Activated T-helper 1 cell treated with Interleukin-2 at 50 U/mL for 16 hours (primary cell): ENCODE data around the gene MSH2.
A peak's percentile ranks its signal among the peaks of the same experiment; 100 is the strongest.

ENCODE experiments used
- DNase-seq: peaks from one replicate; pipeline ENCODE4 v3.0.0-alpha.2; 2020; ENCODE audit warnings: low read depth

MSH2 gene

DNA sequence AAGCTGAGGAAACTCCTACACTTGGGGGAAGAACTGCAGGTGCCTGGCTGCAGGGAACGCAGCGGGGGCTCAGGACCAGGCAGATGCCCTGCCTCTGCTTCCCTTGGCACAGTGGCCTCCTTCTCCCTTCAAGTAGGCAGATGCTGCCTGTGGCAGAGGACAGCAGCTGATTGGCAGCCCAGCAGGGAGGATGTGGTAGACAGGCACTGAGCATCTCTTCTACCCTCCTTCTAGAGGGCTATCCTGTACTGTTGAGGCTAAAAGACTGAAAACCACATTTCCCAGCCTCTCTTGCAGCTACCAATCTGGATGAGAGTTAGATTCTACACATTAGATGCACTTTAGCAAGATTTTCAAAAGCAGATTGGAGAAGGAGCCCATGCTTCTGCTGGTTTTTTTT, 105.7 kb downstream of the MSH2 start:
- DNase-seq: no peak

DNA sequence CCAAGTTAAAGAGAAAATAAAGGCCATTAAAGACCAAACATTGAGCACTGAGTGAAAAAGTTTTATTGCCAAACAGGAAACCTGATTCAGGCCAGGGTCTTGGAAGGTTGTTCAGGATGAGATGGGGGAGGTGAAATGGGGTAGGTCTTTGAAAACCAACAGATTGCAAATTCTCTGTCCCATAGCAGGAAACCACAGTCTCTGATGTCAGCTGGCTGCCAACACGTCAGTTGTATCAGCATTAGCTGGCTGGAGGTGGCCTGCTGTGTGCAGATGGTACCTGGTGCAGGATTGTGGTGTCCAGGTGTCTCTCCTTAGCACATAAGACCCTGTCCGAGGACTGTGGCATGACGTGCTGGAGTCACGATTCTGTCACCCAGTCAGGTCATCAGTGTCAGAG, 106.3 kb downstream of the MSH2 start:
- no peak for DNase-seq

DNA sequence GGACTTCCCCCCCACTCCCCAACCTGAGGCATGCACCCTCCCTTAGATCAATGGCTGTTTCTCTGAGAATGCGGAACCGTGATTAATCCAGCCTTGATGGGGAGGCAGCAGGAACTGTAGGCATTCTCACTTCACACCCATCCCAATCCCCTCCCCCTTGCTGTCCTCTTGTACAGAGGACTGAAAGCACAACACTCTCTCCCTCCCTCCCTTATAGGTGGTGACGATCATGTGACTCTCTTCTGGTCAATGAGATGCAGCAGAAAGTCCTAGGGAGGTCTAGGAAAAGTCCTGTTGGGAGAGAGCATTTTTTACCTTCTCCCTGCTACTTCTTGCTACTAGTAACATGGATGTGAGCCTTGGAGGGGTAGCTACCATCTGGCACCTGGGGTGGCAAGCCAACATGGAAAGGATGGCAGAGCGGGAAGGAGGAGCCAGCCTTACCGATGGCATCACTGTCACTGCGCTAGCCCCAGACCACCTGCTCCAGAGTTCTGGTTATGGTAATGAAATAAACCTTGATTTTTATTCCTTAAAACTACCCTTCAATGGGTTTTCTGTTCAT, 106.9 kb downstream of the MSH2 start:
- DNase-seq: no peak

DNA sequence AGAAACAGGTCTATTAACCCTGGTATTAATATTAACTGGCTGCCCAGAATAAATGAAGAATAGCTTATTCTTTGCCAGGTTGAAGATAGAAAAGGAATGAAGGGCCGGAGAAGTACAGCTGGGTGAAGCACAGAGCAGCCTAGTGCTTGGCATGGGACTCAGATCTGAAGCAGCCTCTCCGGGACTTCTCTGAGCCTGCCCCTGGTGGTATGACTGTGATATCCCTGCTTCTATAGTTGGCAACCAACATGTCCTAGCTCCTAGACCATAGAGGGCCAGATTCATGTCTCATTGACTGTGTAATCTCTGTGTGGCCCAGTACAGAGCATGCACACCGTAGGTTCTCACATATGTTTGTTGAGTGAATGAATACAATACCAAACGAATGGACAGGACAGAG, 107.8 kb downstream of the MSH2 start:
- DNase-seq: no peak

DNA sequence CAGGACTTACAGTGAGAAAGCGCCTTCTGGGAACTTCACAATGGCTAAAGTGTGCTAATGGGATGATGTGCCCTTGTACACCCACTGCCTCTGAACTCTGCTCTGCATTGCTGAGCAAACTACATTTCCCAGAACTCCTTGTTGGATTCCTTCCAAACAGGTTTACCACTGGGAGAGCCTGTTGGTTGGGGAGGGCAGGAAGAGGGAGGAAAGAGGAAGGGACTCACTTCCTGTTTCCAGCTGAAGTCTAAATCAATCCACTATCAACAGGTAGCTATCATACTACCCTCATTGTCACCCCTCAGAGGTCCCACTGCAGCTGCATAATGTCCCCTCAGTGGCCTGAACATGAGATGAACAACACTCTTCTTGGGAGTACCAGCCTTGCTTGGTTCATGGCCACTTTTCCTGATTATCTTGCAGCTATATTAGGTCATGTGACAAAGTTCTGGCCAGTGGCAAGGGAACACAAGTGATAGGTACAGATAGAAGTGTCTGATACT, 109.7 kb downstream of the MSH2 start:
- DNase-seq: no peak

DNA sequence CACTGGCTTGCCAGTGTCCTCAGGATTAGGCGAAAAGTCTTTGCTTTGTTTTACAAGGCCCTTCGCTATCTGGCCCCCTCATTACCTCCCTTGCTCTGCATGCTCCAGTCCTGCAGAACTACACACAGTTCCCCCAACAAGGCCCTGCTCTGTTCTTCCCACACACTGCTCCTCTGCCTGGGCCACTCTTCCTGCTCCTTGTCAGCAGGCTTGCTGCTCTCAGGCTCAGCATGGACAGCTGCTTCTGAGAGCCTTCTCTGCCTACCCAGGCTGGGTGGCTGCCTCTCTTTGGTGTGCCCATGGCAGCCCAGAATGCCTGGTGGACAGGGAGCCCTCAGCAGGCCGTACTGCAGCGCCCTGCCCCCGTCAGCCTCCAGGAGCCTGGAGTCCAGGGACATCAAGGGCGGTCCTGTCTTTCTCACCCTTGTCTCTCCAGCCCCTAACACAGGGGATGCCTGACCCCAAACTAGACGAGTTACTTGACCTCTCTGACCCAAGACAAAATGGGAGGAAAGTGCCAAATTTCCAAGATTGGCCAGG, 111.1 kb downstream of the MSH2 start:
- no peak for DNase-seq

DNA sequence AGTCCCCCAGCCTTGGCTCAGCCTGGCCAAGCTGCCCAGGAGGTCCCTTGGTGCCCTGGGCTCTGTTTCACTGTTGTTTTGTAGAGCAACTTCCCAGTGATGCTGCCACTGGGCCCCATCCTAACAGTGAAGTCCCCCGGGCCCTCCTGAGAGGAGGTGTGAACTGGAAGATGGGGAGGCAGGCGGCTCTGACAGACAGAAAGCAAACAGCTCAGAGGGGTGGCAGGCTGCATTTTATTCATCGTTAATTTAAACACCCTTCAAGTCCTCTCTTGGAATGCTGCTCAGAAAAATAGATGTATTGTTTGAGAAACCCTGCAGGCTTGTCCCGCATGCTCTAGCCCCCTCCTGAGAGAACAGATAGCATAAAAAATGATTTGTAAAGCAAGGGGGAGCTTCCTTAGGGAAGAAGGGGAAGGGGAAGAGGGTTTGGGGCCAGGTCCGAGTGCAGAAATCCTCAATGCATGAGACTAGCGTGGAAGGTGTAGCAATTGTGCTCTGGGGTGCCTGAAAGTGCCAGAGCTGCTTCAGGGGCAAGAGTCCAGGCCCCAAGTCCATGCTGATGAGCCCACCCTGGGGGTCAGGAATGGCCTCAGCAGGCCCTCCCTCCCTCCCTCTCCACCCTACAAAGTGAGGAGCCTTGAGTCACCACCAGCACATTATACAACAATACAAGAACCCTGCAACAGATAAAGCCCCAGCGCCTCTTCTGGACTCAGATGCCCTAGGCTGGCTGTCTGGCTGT, 113.6 kb downstream of the MSH2 start:
- no peak for DNase-seq

DNA sequence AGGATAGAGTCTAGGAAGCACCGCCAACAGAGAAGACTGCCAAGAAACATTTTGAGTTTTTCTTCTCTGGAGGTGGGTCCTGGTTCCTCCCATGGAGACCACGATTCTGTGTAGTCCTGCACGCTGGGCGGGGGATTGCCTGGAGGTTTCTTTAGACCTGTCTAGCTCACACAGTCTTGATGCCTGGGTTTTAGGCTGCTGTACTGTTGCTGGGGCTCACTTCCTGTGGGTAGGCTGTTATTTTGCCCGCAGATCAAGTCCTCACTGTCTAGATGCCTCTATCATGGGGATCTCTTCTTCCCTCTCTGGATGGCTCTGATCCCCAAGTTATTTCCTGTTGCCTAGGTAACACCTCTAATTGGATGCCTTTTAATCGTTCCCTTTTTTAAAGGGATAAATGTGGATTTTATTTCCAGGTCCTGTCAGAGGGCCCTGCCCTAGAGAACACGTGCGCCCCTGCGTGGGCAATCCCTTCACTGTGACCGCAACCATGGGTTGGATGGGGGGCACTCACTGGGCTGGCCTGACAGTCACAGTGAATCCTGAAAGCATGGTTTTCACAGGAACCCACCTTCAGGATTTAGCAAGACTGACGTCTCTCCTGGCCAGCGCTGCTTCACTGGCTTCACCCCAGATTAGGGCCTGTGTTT, 115.7 kb downstream of the MSH2 start:
- DNase-seq: no peak

DNA sequence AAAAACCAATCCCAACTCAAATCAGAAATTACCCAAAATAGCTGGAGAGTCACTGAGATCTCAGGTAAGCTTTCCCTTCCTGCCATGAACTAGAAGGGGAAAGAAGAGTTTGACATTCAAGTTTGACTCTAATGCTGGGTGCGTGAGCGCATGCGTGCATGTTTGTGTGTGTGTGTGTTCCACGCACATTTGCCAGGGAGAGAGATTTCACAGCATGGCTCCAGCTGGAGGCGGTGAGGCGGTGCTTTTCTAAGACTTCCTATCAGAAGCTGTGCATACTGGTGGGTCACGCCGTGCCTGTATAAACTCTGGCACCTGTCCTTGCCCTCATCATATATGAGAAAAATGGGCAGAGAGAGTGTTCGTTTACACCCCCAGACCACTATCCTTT, 116.2 kb downstream of the MSH2 start:
- DNase-seq: no peak

DNA sequence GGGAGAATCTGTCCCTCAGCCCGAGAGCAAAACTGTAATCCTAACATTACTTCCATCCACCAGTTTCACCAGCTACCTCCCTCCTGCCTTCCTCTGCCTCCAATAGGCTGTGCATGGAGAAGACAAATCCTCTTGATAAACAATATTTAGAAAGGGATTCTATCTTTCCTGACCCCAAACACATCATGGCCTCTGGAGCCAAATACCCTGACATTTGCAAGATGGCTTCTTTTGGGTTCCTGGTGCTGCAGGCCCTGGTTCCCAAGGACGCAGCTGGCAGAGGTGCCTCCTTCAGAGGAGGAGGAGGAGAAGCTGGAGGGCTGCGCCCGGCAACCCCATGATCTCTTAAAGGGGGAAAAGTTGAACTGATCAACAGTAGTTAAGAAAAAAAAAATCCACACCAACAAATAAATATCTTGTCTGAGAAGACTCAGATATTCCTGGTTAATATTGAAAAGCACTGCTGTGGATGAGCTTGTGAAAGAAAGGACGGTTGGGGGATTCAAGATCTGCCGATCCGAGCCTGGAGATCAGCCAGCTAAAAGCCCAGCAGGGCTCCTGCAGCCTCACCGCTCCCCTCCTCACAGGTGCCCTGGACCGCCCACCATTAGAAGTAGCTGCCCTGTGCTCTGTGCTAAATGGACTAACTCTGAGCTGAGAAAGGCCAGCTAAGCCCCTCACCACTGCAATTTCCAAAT, 116.8 kb downstream of the MSH2 start:
- no peak for DNase-seq

DNA sequence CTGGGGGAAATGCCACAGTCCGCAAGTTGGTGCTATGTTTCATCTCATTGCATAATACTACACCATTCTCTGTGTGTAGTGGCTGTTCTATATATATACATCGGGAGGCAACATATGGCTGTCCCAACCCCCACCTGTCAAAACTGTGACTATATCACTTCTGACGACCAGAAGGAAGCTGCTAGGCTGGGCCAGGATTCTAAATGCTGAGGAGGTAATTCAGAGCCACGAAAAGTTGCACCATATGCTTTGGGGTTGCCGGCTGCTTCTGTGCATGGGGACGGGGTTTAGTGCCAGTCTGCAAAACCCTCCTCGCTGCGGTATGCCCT, 117.3 kb downstream of the MSH2 start:
- DNase-seq: no peak

DNA sequence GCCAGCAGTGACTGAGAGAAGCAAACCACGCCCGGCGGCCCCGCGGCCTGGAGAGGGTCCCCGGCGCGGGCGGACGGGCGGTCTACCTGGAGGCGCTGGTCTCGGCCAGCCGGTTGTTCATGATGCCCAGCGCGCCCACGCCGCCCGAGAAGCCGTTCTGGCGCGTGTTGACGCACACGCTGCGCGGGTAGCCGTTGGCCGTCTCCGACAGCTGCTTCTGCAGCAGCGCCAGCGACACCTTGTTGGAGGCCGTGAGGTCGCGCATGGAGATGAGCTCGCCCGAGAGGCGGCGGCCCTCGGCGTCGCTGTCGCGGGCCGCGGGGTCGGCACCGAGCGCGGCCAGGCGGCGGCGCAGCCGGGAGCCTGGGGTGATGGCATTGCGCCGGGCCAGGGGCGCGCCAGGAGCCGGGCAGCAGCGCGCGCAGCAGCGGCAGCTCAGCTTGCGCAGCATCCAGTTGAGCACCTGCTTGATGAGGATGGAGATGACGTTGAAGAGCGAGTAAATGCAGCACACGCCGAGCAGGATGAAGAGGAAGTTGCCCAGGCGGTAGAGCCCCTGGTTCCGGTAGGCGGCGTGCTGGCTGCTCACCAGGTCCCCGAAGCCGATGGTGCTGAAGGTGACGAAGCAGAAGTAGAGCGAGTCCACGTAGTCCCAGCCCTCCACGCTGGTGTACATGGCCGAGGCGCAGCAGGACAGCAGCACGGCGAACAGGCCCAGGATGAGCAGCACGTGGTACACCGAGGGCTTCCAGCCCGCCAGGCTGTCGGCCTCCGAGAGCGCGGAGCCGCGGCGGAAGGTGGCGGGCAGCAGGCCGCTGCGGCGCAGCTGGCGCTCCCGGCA, 118.1 kb downstream of the MSH2 start:
- DNase-seq: peak; percentile 59

DNA sequence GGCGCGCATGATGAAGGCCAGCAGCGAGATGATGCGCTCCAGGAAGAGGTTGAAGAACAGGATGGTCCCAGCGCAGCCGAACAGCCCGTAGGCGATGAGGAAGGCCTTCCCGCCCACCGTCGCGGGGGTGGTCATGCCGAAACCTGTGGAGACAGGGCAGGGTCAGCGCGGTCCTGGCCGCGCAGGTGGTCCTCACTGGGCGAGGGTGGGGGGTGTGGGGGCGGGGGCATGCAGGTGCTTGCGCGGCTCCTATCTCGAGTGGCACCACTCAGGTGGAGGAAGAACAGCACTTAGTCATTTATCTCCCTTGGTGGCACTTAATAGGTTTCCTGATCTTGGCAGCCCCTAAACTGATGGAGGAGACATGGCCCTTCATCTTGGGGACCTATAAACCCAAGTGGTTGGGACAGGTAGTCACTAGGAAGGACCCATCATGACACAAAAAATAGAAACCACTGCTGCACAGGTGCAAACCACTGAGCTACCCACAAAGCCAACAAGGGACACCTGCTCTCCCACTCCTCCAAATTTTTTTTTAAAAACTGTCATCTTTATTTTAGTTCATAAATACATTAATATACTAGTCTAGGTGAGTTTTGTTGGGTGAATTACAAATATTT, 118.8 kb downstream of the MSH2 start:
- no peak for DNase-seq

DNA sequence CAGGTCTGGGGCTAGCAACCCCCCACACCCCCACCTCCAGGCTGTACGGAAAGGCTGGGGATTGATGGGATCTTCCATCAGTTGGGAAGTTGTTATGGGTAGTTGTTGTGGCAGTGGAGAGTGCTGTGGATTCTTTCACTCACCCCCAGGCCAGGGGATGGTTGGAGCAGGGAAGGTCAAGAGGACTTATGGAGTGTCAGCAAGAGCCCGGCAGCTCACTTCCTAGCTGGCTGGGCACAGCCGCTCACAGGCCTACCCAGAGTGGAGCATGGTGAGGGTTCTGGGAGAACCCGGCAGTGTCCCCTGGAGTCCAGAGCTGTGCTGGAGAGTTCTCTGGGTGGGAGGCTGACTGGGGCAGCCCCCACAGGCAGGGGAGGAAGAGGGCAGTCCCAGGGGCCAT, 122.2 kb downstream of the MSH2 start:
- no peak for DNase-seq

DNA sequence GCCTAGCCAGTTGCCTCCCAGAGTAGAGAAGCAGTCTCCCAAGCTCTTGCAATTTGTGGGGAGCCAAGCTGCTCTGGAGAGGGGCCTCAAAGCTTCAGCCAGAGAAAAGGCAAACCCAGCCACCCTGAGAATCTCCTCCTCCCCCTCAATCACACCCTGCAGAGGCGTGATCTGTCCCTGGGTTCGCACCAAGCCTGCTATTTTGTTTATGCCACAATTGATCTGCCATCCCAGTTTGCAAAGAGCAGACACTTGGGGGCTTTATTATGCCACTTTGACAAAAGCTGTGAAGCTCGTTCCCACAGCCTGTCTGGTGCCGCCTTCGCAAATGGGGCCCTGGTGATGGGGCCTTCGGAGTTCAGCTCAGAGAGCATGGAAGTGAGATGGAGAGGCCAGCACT, 125.5 kb downstream of the MSH2 start:
- DNase-seq: no peak

DNA sequence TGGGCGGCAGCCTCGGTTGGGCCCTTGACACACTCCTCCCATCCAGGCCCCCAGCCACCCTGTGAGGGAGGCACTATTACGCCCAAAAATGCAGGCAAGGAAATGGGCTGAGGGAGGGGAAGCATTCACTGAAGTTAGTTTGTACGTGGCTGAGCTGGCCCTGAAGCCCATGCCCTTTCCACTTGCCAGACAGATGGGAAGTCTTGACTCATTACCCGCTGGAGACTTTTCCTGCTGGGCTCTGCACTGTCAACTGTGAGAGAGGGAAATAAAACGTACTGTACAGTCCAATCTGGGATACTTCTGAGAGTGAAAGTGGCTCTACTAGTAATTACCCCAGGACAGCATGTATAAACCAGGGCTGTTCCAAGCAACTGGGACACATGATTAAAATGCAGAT, 125.9 kb downstream of the MSH2 start:
- DNase-seq: no peak

DNA sequence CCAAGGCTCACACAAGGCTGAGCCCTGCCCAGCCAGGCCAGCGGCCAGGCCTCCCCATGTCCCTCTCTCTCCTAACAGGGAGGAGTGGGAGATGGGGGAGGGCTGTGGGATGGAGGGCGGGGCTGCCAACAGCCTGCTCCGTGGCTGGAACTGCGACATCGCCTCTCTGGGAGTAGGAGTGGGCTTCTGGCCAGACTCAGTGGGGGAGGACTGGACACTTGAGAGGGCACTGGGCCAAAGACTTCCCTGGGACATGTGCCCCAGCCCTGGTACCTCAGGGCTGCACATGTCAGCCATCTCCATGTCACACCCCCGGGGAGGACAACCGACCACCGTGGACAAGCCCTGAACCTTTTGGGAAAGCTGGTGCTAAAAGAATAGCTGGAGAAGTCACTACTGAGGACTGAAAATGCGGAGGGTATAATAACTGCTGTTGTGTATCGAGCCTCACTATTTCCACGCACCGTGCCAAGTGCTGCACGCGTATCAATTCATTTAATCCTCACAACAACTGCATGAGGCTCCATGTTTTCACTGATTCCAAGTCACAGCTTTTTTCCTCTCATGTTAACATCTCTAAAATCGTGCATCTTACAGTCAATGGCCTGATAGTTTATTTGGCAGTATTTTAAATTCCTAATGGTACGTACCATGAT, 127.3 kb downstream of the MSH2 start:
- DNase-seq: no peak

DNA sequence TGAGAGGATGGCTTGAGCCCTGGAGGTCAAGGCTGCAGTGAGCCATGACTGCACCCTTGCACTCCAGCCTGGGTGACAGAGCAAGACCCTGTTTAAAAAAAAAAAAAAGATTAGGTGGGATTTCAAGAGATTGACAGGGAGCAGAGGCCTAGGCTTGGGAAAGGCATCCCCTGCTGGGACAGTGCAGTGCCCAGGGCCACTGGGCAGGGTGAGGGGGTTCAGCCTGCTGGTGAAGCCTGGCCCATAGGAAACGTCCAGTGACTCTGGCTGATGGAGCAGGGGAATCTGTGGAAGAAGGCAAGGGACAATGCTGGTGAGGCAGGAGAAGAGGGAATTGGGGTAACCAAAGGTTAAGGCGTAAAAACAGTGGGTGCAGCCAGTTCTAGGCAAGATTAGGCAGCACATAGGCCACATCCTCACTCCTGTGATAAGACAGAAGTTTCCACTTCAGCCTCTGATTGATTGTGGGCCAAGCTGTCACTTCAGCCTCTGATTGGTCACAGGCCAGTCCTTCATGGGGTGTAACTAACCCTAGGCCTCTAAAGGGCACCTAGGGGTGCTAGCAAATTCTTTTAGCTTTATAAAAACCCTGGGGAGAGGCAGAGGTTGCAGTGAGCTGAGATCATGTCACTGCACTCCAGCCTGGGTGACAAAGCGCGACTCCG, 128.6 kb downstream of the MSH2 start:
- DNase-seq: no peak
